GM18511 (cell line): ENCODE results near the gene C6orf89.
"Not testable (repeated sequence)": the region's sequence is repeated elsewhere in the genome, so short reads cannot be mapped to it uniquely, and the experiment has no call there.

Source experiments
- ATAC-seq: cut with Tn5 transposase; IDR thresholded peaks from one replicate; pipeline ENCODE4 v1.9.1; 2021; ENCODE audit warnings: mild to moderate bottlenecking, moderate library complexity; ENCODE audit not compliant: unreplicated experiment

Gene C6orf89

DNA sequence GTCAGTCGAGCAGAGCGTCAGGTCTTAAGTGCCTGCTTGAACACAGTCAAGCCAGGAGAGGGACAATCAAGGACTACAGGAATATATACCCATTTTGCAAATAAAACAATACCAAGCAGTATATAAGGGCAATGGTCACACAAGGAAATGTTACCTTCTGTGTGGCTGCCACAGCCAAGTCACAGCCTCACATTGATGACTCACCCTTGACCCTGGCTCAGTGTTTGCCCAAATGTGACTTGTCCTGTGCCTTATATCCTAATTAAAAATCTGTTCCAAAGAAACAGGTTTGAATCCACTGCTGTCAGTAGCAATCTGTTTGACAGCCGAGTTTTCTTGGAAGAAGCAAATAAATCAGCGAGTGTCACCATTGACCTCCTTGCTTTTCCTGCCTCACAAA lies 34.3 kb downstream of the C6orf89 start:
- ATAC-seq, result no peak

DNA sequence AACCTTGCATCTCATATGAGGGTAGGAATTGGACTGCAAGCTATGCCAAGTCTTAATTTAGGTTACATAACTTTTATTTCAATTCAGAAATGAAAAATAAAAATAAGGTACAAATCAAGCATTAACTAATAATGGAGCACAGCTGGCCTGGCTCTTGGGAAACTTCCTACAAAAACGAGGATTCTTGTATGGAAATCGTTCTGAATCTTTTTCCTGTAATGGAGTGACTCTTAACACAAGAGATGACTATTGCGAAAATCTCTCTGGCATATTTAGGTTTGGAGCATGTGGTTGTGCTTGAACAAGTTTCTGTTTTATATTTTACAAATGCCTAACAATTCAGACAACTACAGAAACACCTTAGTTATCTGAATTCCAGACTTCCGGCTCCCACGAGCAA lies 34.8 kb downstream of the C6orf89 start:
- no peak for ATAC-seq

DNA sequence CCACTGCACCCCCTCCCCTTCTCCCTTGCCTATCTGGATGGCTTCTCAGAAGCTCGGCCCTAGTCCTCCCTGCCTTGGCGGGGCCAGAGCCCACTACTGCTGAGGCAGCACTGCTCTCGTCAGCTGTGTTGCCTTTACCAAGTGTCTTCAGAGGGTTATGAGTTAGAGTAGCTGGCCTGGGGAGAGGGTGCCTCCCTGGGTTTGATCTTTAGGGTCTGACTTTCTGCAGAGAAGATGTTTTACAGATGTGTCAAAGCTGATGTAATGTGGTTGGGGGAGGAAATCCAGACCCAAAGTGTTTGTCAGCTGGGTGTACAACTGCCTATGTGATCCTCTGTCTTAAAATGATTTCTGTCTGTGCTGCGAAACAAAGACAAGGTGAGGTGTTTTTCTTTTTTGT lies 38.4 kb downstream of the C6orf89 start:
- no peak for ATAC-seq

DNA sequence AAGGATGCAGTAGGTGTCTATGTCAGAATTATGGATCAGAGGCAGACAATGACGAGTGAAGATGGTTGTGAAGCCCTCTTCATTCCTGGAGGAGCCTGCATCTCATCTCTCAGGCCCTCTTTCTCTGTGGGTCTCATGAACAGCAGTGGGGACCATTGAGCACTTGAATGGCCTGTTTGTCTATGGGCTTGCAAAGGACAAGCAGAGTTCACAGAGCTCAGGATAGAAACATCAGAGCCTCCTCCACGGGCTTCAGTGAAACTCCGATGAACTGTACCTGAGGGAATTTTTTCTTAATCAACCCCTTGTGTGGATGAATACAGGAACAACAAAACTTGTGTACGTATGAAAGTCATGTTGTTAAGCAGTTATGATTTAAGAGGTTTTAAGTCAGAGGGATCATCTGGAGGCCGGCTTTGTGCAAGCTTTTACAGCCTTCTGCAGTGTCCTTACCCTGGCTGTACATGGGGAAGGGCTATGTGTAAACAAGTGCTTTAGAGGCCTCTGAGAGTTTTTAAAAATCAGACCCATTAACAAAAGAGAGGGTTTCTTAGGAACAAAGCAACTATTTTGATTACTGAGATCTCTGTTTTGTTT lies 39.1 kb downstream of the C6orf89 start:
- ATAC-seq, result no peak

DNA sequence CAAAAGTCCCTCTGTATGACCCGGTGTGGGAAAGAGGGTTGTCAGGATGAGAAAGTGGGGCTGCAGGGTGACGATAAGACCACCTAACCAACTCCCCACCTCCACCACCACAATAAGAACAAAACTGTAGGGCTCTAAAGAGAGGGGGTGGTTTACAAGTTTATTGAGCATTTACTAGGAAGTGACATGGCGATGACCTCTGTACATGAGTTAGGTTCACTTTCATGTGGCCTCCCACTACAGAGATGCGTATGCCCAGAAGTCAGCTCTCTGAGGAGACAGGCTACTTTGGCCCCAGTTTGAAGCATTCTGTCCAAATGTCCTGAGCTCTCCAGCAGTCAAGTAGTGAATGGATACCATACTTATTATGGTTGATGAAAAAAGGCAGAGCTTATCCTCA lies 40.1 kb downstream of the C6orf89 start:
- no peak for ATAC-seq

DNA sequence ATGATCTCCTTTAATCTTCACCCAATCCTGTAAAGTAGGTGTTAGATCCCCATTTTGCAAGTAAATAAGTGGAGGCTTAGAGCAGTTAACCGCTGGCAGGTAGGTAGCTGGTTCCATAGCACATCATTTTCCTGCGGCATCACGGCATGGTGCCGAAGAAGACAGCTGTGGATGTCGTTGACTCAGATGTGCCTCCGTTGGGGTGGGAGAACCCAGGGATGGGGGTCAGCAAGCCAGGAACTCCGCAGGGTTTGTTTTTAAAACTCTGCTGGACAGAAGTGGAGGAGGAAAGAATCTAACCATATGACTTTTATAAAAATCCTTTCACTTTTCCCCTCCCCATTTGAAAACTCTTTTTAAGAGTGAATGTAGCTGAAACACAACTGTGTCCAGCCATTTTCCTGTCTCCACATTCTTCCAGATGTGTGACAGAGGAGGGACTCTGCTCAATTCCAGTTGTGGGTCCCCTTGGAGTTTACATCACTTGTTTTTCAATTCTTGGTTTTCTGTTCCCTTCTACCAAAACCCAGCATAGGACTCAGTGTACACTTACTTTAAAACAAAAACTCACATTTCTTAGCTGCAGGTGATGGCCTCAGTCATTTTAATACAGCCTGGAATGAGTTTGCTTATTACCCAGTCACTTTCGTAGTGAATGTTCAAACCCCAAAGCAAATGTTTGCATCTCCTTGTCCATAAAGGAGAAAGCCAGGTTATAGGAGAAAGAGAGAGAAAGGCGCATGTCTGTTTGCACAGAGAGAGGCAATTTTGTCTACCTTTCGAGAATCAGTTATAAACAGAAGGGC lies 41.2 kb downstream of the C6orf89 start:
- no peak for ATAC-seq

DNA sequence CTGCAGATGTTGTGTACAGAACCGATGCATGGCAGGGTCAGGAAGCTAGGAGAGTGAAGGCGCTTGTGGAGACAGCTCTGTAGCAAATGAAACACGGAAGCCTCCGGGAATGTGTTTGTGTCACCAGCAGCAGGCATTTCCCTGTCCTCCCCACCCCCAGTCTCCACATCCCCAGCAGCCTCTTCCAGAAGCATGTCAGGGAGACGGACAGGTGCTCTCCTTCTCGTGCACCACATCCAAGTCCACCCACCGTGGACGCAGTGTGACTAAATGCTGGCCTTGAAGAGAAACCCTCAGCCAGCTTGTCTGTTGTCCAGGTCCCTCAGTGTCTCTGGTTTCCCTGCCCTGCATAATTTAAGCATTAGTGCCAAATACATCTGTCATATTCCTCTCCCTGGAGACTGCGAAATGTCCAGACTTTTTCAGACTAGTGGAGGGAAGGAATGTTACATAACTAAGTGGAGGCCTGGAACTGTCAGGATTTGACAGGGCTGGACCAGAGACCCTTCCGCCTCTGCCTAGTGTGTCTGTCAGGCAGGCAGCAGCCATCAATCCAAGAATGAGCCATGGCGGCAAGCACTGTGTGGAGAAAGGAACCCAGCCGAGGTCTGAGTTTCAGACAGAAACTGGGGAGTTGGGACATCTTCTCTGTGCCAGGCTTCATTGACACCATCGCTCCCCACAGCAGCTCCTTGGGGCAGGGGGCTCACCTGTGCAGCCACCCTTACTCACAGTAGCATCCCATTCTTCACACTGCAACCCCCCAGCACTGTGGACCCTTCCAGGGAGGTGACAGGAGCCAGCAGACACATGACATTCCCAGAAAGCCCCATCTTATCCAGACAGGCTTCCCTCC lies 42.2 kb downstream of the C6orf89 start:
- ATAC-seq, result no peak

DNA sequence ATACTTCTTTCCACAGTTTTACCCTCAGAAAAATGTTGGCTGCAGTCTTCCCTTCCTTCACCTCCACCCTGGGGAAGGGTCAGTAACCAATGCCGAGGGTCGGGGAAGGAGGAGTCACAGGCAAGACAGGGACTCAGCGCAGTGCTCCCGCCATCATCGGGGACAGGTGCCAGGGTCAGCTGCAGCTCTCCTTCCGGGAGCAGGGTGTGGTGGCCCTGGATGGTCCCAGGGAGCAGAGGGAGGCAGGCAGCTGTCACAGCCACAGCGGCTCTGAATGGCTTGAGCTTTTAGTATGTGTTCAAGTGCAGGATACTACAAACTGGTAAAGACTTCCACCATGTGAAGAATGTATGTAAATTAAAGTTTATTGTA lies 42.8 kb downstream of the C6orf89 start:
- ATAC-seq, result no peak

DNA sequence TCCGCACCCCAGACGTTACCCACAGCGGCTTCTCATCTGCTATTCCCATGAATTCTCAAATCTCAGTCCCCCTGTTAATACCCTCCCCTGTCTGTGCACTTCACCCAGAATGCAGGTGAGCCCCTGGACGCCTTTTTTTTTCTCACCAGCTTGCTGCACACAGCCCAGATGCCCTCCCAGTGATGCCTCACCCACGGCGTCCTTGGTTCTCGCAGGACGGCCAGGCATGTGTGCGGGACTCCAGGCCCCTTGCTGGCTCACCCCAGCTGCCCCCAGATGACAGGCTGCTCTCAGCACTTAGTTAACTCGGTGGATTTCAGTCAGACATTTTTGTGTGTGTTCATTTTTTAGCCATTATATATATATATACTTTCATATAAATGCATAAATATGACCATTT lies 43.4 kb downstream of the C6orf89 start:
- no peak for ATAC-seq

DNA sequence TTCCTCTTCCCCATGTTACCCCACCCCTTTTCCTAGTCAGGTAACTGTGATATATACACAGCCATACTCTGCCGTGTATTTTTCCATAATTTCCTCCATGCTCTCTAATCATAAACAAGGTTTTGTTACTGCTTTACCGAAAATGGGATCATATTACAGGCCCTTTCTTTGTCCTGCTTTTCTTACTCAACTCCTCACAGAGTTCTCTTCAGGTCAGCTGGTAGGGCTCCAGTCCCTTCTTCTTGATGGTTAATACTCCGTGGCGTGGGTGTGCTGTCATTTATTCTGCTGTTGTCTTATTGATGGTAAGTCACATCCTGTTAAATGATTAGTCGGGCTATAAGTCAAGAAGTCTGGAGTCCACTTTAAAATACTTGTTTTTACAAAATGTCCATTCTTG lies 43.9 kb downstream of the C6orf89 start:
- no peak for ATAC-seq

DNA sequence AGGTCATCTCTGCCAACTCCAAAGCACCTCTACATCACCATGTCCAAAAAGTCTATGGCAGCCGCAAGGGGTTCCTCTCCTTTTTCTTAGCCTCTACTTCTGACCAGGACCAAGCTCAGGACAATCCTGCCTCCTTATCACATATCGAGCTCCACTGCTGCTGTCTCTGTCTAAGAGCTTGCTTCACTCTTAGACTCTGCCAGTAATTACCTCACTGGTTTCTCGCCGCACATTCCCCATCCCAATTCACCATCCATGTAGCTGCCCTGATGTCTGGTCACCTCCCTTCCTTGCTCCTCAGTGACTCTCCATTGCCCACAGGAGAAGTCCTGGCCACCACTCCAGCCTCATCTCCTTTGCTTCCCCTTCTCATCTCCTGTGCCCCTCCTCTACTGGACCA lies 44.7 kb downstream of the C6orf89 start:
- no peak for ATAC-seq

DNA sequence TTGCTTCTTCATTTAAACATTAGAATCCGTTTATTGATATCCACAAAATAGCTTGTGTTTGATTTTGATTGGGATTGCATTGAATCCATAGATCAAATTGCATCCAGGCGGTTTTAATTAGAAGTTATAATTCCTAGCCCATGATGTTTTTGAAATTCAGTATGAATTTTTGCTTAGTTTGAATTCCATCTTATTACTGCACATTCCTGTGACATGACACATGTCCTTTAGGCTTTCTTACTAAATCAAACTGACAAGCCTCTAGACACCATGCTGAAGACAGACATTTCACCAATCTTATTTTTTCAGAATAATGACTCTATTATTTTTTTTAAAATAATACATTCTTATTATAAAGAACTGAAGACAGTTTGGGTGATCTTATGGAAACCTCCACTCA lies 47.4 kb downstream of the C6orf89 start:
- ATAC-seq, result no peak

DNA sequence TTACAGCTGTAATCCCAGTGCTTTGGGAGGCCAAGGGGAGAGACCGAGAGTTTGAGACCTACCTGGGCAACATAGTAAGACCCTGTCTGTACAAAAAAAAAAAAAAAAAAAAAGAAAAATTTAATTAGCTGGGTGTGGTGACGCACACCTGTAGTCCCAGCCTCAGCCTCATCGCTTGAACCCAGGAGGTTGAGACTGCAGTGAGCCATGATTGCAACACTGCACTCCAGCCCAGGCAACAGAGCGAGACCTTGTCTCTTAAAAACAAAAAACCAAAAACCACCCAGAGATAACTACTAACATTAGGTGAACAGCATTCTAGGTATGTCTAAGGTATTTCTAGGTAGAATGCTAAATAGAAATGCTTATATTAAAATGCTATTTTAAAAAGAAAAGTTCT lies 47.8 kb downstream of the C6orf89 start:
- no peak for ATAC-seq

DNA sequence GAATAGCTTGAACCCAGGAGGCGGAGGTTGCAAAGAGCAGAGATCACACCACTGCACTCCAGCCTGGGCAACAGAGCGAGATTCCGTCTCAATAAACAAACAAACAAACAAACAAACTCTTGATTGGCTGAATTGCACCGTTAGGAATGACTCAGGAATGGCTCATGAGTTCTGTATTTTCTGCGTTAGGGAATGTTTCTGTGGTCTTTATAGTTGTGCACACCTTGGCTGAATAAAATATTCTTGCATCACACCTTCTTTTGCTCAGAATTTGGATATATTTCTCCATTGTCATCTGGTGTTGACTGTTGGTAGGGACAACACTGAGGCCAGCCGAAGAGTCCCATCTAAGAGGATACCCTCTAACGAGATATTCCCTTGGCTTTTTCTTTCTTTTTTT lies 49.1 kb downstream of the C6orf89 start:
- no peak for ATAC-seq

DNA sequence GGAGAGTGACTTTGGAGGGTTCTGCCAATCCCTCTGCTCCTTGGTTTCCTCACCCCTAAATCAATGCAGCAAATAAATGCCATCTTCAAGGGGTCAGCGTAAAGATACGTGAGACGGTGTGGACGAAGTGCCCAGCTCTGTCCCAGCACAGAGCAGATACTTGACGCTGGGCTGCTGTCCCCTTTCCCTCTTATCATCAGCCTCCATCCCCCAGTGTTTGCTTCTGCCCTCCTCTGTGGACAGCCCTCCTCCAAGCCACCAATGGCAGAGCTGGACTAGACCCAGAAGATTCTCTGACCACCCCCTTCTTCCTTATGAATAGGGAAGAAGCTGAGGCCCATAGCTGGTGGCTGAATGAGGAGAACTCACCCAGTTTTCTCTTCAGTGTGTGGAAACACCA lies 51.1 kb downstream of the C6orf89 start:
- ATAC-seq, result no peak

DNA sequence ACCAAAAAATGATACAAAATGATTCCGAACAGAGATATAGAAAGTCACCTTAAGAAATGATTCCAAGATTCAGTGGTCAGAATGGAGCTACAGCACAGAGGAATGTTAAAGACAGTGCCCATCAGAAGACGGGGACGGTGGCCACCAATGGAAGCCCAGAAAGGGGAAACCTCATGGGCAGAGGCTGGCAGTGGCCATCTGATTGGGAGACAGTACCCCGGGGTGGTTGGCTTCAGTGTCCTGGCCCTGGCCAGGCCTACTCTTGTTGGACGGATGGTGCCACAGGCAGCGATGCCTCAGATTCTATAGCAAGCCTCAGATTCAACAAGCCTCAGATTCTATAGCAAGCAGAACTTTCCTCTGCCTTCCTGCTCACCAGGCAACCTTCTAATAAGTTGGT lies 52.1 kb downstream of the C6orf89 start:
- no peak for ATAC-seq

DNA sequence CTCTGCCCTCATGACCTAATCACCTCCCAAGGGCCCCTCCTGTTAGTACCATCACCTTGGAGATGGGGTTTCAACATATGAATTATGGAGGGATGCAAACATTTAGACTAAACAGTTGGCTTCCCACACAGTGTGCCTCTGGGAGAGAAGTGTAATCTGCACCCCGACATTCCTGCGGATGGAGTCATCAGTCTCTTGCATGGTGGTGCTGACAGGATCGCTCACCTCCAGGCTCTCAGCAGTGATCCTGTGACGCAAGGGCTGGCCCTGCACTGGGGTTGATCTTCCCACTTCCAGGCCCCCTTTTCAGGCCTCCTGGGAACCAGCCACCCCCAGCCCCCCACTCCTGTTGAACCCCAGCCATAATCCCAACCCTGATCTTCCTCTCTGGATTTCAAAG lies 52.8 kb downstream of the C6orf89 start:
- ATAC-seq, result no peak

DNA sequence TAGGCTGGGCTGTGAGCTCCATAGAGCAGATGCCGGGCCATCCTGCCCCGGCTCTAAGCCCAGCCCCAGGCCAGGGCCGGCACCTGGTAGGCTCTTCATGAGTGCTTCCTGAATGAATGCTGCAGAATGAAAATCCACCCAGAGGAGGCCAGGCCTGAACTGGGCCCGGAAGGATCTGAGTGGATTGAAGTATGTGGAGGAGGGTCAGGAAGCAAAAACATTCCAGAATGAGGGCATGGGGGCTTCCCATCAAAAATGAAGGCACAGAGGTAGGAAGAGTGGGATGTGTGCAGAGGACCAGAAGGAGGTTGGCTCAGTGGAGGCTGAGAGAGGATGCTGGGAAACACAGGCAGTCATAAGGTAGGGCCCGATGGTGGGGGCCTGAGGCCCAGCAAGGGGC lies 53.3 kb downstream of the C6orf89 start:
- ATAC-seq, result not testable (repeated sequence)

DNA sequence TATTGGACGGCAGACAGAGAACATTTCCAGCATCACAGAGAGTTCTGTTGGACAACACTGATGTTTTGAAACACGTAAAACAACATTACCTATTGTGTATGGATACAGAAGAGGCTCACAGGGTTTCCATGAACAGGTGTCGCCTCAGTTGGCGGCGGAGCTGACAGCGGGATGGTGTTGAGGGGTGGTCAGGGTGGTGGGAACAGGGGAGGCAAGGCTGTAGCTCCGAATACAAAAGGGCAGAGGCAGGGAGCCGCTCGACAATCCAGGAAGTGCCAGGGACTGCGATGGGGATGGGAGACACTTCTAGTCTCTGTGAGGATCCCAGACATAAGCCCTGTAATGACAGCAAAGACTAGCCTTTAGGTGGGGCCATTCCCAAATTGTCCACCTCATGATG lies 54.3 kb downstream of the C6orf89 start:
- ATAC-seq, result no peak

DNA sequence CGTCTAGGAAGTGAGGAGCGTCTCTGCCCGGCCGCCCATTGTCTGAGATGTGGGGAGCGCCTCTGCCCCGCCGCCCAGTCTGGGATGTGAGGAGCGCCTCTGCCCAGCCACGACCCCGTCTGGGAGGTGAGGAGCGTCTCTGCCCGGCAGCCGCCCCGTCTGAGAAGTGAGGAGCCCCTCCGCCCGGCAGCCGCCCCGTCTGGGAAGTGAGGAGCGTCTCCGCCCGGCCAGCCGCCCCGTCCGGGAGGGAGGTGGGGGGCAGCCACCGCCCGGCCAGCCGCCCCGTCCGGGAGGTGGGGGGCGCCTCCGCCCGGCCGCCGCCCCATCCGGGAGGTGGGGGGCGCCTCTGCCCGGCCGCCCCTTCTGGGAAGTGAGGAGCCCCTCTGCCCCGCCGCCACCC lies 55.8 kb downstream of the C6orf89 start:
- ATAC-seq, result not testable (repeated sequence)

DNA sequence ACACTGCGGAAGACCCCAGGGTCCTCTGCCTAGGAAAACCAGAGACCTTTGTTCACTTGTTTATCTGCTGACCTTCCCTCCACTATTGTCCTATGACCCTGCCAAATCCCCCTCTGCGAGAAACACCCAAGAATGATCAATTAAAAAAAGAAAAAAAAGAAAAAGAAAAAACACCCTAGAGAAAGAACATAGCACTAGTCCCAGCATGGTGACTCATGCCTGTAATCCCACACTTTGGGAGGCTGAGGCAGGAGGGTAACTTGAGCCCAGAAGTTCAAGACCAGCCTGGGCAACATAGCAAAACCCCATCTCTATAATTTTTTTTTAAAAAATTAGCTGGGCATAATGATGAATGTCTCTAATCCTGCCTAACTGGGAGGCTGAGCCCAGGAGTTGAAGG lies 56.6 kb downstream of the C6orf89 start:
- not testable (repeated sequence) for ATAC-seq

DNA sequence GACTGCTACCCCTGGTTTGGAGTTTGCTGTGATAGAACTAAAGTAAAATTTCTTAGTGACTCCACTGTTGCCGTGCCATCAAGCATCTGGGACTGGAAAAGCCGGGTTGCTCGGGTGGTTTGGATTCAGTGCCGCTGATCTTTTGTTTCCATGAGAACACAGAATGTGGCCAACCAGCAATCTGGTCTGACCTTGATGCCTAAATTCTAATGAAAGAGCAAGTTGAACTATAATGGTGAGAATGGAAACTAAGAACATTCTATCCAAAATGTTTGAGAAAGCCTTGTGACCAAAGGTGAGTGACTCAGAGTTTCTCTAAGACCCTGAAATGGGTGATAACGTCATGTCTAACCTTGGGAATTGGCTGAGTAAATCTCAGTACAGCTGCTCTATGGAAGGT lies 58.9 kb downstream of the C6orf89 start:
- ATAC-seq, result no peak
